HG03520 (cell line): ENCODE results near the gene RBMS1.

Source experiments
- ATAC-seq: cut with Tn5 transposase; IDR thresholded peaks from one replicate; pipeline ENCODE4 v1.9.1; 2021; ENCODE audit warnings: mild to moderate bottlenecking, moderate library complexity; ENCODE audit not compliant: unreplicated experiment

Gene RBMS1

GRCh38 chr2:160337728-160338127 is 155.9 kb downstream of the RBMS1 start:
- no peak for ATAC-seq

- no peak for ATAC-seq
These were observed 157.0 kb downstream of the RBMS1 start for GRCh38 chr2:160336635-160337034.

- no peak for ATAC-seq
These were observed 157.5 kb downstream of the RBMS1 start for GRCh38 chr2:160336105-160336504.

- ATAC-seq, result no peak
These were observed 158.2 kb downstream of the RBMS1 start for GRCh38 chr2:160335441-160335840.

- no peak for ATAC-seq
These were observed 159.4 kb downstream of the RBMS1 start for GRCh38 chr2:160334028-160334741.

- no peak for ATAC-seq
These were observed 160.1 kb downstream of the RBMS1 start for GRCh38 chr2:160333324-160334027.

- ATAC-seq, result no peak
These were observed 161.3 kb downstream of the RBMS1 start for GRCh38 chr2:160332318-160332717.

- no peak for ATAC-seq
These were observed 162.2 kb downstream of the RBMS1 start for GRCh38 chr2:160331258-160332025.

- ATAC-seq, result no peak
These were observed 164.6 kb downstream of the RBMS1 start for GRCh38 chr2:160328811-160329527.

GRCh38 chr2:160326786-160327185 is 166.8 kb downstream of the RBMS1 start:
- no peak for ATAC-seq

- ATAC-seq, result no peak
These were observed 168.2 kb downstream of the RBMS1 start for GRCh38 chr2:160325418-160325817.

GRCh38 chr2:160324917-160325316 is 168.7 kb downstream of the RBMS1 start:
- no peak for ATAC-seq

GRCh38 chr2:160324161-160324800 is 169.3 kb downstream of the RBMS1 start:
- no peak for ATAC-seq

- no peak for ATAC-seq
These were observed 171.3 kb downstream of the RBMS1 start for GRCh38 chr2:160322320-160322719.

- ATAC-seq, result no peak
These were observed 172.6 kb downstream of the RBMS1 start for GRCh38 chr2:160321006-160321405.

GRCh38 chr2:160319700-160320099 is 173.9 kb downstream of the RBMS1 start:
- ATAC-seq, result no peak

- ATAC-seq, result no peak
These were observed 175.4 kb downstream of the RBMS1 start for GRCh38 chr2:160318218-160318617.

GRCh38 chr2:160317181-160318099 is 176.2 kb downstream of the RBMS1 start:
- ATAC-seq, result no peak

- no peak for ATAC-seq
These were observed 178.3 kb downstream of the RBMS1 start for GRCh38 chr2:160315337-160315736.
